Measurements from ENCODE around the gene FRS2. TPM values are rescaled to one million over a fixed set of nuclear protein-coding genes. Genes with fewer than 3 reads are reported as not detected.

FRS2 gene
- total RNA-seq (2022; extraction: Qiagen RNA extraction): 8.5 to 12.2 TPM (median 10.3 TPM) in 5 replicates

GRCh38 chr12:69470189-69471075, at the start of gene FRS2:
TSS of gene FRS2 (plus strand) at chr12:69470388. CDS start at chr12:69569031, 98,643 bp downstream.

GRCh38 chr12:69585189-69586062, 115.2 kb downstream of the FRS2 start, which contains the start of gene CCT2:
TSS of gene CCT2 (plus strand) at chr12:69585459. CDS start at chr12:69585522, 63 bp downstream.

GRCh38 chr12:69610729-69611128, 140.5 kb downstream of the FRS2 start, which contains the start of gene LRRC10:
TSS of gene LRRC10 (minus strand) at chr12:69610907. CDS start at chr12:69610838, 69 bp downstream.

Other genes with a start within 250 kb of the FRS2 start
- 55.2 to 66.9 TPM (median 60.1 TPM) in 5 replicates for gene CPSF6, start 230.8 kb upstream of the FRS2 start, total RNA-seq (2022; extraction: Qiagen RNA extraction)
- gene LYZ, start 122.0 kb upstream of the FRS2 start, total RNA-seq (2022; extraction: Qiagen RNA extraction): 0.30 TPM in 1 of 5 replicates, not detected in the others
- 28.2 to 47.0 TPM (median 33.1 TPM) in 5 replicates for gene YEATS4, start 110.6 kb upstream of the FRS2 start, total RNA-seq (2022; extraction: Qiagen RNA extraction)
- 274 to 382 TPM (median 284 TPM) in 5 replicates for gene CCT2, start 115.1 kb downstream of the FRS2 start, total RNA-seq (2022; extraction: Qiagen RNA extraction)
- not detected in 5 replicates for gene LRRC10, start 140.5 kb downstream of the FRS2 start, total RNA-seq (2022; extraction: Qiagen RNA extraction)
- gene BEST3, start 228.9 kb downstream of the FRS2 start, total RNA-seq (2022; extraction: Qiagen RNA extraction): 1.0 to 1.4 TPM (median 1.1 TPM) in 5 replicates

Data from A549 treated with CORT108297 at 1 μM for 4 hours (cell line).